AG10803 (cell line): Measurements from ENCODE around the gene SLC17A9.

Source experiments
- DNase-seq: peaks from one replicate; pipeline ENCODE4 v3.0.0; 2010; ENCODE audit warnings: low read depth
- H3K4me3 ChIP-seq: 2 replicates; pipeline ENCODE4 v1.5.1; 2011; ENCODE audit warnings: mild to moderate bottlenecking, low read length, control low read depth
- TF ChIP-seq, protein P1 (sequence below): conservative IDR thresholded peaks from 2 replicates; pipeline ENCODE4 v1.5.1; 2011; ENCODE audit warnings: mild to moderate bottlenecking, low read length, control low read depth, inconsistent platforms

Gene SLC17A9

DNA sequence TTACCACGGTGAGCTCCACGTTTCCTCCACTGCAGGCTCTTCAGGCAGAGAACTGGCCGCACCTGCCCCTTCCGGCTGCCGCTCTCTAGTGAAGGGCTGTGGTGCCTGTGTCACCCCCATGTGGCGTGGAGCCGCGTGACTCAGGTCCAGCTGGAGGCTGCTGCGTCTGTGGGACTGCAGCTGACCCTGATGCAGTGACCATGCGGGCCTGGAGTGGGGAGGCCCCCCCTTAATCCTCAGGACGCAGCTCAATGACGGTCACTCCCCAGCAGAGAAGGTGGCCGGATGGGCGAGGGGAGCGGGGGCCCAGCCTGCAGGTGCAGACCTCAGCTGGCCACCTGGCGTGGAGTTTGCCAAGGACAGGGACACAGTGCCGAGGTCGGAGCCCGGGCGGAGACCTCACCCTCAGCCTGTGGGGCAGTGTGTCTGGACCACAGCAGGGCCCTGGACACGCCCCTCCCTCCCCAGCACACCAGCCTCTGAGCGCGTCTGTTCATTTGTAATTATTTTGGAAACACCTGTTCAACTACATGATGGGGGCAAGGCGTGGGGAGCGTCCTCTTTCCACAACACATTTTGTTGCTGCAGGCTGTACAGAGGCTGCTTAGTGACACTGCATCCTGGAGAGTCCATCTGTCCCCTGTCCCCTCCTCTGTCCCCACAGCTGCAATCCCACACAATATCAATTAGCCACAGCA is 43.5 kb downstream of the SLC17A9 start:
- DNase-seq, result no peak
- no peak overlapping the region for H3K4me3 ChIP-seq
- TF ChIP-seq, protein P1, sequence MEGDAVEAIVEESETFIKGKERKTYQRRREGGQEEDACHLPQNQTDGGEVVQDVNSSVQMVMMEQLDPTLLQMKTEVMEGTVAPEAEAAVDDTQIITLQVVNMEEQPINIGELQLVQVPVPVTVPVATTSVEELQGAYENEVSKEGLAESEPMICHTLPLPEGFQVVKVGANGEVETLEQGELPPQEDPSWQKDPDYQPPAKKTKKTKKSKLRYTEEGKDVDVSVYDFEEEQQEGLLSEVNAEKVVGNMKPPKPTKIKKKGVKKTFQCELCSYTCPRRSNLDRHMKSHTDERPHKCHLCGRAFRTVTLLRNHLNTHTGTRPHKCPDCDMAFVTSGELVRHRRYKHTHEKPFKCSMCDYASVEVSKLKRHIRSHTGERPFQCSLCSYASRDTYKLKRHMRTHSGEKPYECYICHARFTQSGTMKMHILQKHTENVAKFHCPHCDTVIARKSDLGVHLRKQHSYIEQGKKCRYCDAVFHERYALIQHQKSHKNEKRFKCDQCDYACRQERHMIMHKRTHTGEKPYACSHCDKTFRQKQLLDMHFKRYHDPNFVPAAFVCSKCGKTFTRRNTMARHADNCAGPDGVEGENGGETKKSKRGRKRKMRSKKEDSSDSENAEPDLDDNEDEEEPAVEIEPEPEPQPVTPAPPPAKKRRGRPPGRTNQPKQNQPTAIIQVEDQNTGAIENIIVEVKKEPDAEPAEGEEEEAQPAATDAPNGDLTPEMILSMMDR, result no peak

DNA sequence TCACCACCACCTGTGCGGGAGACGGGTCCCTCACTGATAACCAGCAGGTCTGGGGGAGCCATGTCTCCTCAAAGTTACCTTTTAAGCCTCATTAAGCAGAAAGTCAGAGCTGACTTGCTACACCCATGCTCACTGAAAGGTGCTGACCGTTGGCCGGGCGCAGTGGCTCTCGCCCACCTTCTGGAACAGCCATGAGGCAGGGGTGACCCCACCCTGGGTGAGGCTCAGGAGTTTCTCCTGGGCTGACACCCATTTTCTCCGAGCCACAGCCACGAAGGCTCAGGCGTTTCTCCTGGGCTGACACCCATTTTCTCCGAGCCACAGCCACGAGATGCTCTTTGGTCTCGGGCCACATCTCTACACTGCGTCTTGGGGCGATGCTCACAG is 44.1 kb downstream of the SLC17A9 start:
- H3K4me3 ChIP-seq, result no peak overlapping the region
- TF ChIP-seq, protein P1, result no peak
- no peak for DNase-seq

DNA sequence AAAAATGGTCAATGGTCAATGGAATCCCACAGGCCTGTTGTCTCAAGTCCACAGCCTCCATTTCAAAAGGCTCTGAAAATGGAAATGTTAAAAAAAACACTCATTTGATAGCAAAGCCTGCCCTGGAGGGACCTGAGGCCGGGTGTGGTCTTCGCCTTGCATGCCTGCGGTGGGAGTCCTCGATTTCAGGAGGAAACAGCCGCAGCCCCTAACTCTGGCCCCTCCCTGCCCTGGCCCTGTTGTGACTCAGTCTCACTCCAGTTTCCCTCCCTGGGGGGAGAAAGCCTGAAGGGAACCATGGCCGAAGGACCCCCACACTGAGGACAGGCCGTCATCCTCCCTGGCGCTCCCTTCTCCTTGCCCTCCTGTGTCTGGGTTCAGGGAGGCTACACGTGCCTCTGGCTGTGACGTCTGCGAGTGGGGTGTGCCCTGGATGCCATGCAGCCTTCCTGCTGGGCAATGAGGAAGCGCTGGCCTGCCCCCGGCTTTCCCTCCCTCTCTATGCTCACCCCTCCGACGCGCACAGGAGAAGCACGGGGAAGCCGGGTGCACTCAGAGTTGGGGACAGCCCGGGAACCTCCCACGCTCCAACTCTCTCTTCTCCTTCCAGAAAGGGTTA is 45.0 kb downstream of the SLC17A9 start:
- TF ChIP-seq, protein P1, result no peak
- DNase-seq, result no peak
- H3K4me3 ChIP-seq, result no peak overlapping the region

DNA sequence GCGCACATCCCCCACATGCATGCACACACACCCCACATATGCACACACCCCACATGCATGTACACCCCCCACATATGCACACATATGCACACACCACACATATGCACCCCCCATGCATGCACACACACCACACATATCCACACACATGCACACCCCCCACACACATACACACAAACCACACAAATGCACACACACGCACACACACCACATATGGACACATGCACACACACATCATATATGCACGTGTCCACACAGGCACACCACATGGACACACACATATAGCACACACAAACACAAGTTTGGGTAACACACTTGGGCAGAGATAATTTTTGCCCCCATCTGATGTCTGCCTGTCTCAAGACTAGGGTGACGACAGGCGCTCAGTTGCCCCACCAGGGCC is 45.9 kb downstream of the SLC17A9 start:
- H3K4me3 ChIP-seq, result no peak overlapping the region
- DNase-seq, result no peak
- TF ChIP-seq, protein P1, result no peak

GRCh38 chr20:62999580-62999979 is 47.1 kb downstream of the SLC17A9 start:
- TF ChIP-seq, protein P1, result no peak
- H3K4me3 ChIP-seq, result no peak overlapping the region
- DNase-seq, result no peak

DNA sequence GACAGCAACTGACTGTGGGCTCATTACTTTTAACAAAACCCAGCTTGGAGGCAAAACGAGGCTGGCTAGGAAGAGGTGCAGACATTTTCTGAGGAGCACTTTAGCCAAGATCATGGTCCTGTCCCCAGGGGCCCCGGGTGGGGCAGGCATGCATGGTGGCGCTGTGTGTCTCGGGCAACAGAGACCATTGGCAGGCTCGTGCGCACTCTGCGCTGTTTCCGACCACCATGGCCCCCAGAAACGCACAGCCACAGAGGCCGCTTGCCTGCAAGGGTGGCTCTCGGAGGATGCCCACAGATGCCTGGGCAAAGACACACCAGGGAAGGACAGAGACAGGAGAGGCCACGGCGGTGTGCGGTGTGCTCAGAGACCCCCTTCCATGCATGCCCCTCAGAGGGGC is 47.5 kb downstream of the SLC17A9 start:
- TF ChIP-seq, protein P1, result no peak
- H3K4me3 ChIP-seq, result no peak overlapping the region
- no peak for DNase-seq

DNA sequence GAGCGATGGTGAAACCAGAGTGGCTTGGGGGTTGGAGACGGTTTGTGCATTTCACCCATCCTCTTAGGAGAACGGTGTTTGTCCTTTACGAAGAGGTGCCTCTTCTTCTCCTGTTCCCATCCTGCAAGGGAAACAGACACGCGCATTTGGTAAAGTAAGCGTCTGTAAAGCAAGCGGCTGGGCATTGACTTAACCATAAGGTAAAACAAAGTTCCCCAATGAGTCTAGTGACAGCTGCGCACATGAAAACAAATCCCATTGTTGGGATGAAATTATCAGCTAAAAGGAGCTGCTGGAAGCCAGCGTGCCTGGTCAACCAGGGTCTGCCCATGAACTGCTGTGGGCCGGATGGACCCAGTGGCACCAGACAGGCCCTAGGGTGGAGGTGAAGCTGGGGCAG is 48.4 kb downstream of the SLC17A9 start:
- TF ChIP-seq, protein P1, result no peak
- DNase-seq, result no peak
- no peak overlapping the region for H3K4me3 ChIP-seq
